HG03457 (cell line): ENCODE data around the gene HOXC10.

ENCODE experiments used
- ATAC-seq: cut with Tn5 transposase; IDR thresholded peaks from one replicate; pipeline ENCODE4 v1.9.1; 2021; ENCODE audit warnings: moderate number of reproducible peaks; ENCODE audit not compliant: unreplicated experiment

HOXC10 gene

GRCh38 chr12:54002278-54002914, 17.4 kb downstream of the HOXC10 start:
- no peak for ATAC-seq

DNA sequence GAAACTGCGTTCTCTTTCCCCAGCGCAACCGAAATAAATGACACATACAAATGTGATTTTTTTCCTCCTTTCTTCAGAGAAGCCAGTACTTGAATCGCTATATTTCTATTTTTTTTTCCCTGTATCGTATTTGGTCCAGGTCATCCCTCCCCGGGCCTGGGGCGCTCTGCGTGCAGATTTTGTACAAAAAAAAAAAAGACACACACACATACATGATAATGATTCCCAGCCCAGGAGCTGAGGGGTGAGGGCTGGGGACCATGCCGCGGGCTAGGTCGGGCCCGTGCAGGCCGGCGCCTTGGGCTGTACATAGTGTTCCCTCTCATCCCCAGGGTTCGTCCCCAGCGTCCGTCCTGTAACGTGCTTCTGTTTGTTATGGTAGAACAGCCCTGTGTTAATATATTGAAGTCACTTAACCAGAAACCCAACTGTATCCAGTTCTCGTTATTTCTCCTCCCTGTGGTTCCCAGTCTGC, 18.0 kb downstream of the HOXC10 start:
- ATAC-seq, result no peak

GRCh38 chr12:54003625-54004024, 18.7 kb downstream of the HOXC10 start:
- ATAC-seq, result no peak

DNA sequence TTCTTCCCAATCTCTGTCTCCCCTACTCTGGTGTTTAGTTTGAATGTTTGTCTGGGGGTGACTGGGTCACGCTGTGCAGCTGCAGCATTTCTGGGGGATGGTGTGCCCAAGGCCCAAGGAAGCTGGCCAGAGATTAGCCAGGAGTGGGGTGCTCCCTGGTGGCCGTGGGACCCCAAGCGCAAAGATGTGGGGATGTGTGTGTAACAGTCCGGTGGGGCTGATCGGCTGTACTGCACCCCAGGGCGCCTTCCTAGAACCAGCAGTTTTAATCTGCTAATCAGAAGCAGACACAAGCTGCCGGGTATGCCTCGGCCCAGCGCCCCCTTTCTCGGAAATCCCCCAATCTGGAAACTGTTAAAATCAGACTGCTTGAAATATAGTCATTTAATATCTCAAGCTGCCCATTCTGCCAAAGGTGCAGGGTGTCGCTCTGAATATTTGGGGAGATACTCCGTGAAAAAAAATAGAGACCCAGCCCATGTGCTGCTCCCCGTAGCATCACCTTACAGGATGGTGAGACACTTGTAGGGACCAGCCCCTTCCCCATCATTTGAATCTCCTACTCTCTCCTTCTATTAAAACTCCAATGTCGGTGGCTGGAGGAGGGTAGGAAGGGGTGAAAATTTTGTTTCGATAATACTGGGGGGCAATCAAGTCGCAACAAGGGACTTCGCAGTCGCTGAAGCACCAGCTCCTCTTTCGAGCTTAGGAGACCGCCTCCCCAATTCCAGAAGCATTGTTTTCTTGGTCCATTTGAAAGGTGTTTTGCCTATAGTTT, 19.3 kb downstream of the HOXC10 start:
- ATAC-seq, result no peak

GRCh38 chr12:54004841-54005530, 20.0 kb downstream of the HOXC10 start:
- ATAC-seq, result no peak

- ATAC-seq, result no peak
Measured at GRCh38 chr12:54005531-54005852, 20.5 kb downstream of the HOXC10 start.

- no peak for ATAC-seq
Measured at GRCh38 chr12:54005853-54006558, 21.1 kb downstream of the HOXC10 start.

- ATAC-seq, result no peak
Measured at GRCh38 chr12:54006559-54007220, 21.7 kb downstream of the HOXC10 start.

DNA sequence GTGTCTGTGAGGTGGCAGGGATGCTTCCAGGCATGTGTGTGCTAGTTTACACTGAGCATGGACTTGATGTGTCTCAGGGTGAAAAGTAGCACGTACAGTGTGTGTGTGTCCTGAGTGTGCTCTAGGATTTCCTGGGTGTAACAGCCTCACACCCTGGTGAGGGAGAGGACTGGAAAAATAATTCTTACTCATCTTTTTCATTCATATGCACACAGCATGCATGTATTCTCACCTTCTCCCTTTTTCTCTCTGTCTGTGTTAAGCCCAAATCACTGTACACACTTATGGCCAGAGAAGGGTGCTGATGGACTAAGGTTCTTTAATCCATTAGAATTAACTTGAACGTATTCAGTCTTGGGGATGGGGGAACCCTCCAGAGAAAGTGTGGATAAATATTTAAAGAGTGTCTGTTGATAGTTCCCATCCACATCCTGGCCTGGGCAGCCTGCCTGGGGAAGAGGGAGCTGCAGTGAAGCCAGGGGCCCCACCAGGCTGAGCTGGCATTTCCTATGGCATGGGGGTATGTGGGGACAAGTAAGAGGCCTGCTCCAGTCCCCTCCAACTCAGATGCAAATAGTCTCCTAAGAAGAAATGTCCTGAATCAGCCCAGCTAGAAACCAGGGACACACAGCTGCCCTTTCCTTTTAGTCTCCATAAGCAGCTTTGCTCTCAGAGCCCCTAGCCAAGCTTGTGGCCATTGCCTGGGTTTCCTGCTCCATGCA, 22.8 kb downstream of the HOXC10 start:
- ATAC-seq, result no peak

GRCh38 chr12:54008260-54008552, 23.3 kb downstream of the HOXC10 start:
- ATAC-seq, result no peak

DNA sequence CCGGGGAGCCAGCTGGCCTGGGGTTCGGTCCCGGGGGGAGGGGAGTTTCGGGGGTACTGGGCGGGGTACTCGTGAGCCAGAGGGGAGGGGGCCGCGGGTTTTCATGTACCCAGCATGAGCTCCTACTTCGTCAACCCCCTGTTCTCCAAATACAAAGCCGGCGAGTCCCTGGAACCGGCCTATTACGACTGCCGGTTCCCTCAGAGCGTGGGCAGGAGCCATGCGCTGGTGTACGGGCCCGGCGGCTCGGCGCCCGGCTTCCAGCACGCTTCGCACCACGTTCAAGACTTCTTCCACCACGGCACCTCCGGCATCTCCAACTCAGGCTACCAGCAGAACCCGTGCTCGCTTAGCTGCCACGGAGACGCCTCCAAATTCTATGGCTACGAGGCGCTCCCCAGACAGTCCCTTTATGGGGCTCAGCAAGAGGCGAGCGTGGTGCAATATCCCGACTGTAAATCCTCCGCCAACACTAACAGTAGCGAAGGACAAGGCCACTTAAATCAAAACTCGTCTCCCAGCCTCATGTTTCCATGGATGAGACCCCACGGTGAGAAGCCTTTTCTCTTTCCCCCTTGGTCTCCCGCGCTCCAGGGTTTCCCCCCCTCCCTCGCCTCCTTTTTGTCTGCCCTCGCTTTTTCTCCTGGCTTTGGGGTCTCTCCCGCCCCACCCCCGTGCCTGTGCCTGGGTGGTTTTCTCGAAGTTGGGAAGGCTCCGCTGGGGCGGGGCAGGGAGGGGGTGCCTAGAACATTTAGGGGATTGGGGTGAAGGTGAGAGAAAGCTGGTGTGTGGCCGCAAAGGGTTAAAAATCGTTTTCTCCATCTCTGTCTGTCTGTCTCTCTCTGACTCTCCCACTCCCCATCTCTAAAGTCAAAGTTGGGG, 24.5 kb downstream of the HOXC10 start:
- no peak for ATAC-seq

GRCh38 chr12:54010053-54010971, 25.4 kb downstream of the HOXC10 start:
- ATAC-seq, result no peak

DNA sequence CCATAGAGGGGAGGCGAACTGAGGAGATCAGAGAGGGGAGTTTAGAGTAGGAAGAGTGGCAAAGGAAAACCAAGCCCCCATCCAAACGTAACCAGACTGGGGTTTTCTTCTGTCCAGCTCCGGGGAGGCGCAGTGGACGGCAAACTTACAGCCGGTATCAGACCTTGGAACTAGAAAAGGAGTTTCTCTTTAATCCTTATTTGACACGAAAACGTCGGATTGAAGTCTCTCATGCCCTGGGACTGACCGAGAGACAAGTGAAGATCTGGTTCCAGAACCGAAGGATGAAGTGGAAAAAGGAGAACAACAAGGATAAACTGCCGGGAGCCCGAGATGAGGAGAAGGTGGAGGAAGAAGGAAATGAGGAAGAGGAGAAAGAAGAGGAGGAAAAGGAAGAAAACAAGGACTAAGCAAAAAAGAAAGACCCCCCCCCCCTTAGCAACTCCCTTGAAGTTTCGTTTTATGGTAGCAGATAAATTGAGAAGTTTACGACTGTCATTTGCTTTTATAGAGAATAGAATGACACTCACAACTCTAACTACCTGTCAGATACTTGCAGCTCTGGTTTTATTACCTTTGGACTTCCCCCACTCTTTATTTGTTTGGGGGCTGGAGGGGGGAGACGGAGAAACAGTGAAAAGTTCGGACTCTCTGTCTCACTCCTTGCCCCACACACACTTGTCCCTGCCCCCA, 26.2 kb downstream of the HOXC10 start:
- ATAC-seq, result no peak

DNA sequence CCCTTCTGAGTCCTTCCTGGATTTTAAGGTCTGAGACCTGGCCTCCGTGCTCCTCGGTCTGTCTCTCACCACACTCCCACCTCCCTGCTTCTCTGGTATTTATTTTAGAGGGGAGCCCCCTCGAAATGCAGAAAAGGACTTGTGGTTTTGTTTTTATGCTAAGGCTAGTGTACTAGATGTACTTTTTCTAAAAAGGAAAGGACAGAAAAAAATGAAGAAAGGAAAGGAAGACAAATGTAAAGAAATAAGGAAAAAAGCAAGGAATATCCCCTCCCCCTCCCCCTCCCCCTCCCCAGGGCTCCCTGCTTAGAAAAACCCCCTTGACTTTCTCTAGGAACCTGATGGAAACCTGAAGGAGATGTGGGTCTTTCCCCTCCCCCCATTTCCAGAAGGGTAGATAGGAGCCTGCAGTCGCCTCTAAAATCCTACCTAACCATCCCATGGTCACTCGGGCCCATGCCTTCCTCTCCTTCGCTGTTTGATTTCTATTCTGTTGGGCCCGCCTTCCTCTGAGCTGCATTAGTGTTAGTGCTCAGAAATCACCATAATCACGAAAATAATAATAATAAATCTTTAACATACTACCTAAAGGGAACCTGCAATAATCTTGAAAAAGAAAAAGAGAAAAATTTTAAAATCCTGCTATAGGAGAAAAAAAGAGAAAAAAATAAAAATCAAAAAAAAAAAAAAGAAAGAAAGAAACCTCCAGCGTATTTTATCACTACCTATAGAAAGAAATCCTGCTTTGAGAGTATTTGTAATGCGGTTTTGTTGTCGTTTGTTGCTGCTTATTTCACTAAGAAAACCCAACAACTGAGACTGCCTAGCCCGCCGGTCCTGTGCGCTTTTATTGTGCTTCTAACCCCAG, 27.0 kb downstream of the HOXC10 start:
- no peak for ATAC-seq

DNA sequence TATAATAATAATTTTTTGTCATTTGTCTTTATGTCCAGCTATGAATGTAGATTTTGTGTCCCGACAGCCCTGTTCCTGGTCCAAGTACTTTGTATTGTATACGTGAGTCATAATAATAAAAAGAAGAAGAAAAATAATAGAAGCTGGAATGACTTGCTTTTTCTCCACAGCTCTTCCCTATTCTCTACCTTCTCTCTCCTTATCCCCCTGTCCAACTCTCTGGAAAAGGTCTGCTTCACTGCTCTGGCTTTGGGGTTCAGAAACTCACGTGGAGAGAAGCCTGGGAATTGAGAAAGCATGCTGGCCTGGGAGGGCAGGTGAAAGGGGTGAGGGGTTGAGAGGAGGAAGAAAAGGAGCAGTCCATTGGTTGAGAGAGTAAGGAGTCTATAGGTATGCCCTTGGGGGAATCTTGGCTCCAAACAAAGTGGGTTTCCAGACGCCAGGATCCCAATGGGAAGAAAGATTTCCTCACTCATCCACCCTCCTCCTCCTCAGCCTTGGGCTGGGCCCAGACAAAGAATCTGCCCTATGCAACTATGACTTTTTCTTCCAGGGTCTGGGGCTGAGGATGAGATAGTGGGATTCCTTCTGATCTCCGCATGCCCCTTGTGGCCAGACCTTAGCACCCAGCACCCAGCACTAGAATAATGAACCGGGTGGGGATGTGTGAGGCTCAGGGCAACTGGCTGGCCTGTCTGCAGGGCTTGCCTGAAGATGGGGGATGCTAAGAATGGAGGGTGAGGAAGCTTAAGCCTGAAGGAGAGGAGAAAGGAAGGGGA, 27.9 kb downstream of the HOXC10 start:
- no peak for ATAC-seq

- no peak for ATAC-seq
Measured at GRCh38 chr12:54014377-54015017, 29.6 kb downstream of the HOXC10 start.
